Lower leg skin (tissue), 3 donors: Measurements from ENCODE around the gene BAZ1A.

ENCODE experiments used
- POLR2A ChIP-seq, 2 donors: fragments of 450-650 bp; IDR thresholded peaks; one replicate each; pipeline ENCODE4 v1.6.1; 2016 to 2017; ENCODE audit warnings: antibody characterized with exemption in 2 of 2, mild to moderate bottlenecking in 1 of 2, moderate library complexity in 1 of 2
- TF ChIP-seq, protein P1 (sequence below), 3 donors: fragments of 450-650 bp; IDR thresholded peaks; one replicate each; pipeline ENCODE4 v1.5.1; 2016; ENCODE audit warnings: antibody characterized with exemption in 3 of 3, mild to moderate bottlenecking in 3 of 3, moderate library complexity in 2 of 3

DNA sequence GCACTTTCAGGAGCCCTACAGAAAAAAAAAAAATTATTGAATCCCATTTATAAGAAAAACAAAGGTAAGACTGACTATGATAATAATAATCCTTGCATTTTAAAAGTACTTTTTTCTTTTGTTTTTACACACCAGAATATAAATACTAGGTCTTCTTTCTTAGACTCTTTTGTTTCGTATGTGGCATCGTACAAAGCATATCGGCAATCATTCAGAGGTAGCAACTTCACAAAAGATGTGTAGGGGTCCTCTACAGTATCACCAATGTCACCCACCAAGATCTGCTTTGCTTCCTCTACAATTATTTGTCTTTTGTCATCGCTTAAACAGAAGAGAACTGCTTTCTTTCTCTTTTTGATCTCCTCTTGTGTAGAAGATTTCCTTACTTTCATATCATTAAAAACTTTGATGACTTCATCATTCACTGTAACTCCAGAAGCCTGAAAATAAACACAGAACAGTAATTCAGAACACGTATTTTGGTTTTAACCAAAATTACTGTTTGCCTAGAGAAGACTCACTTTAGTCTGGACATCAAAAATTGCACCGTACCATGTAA lies 162.0 kb downstream of the BAZ1A start:
- TF ChIP-seq POLR2A (IDR thresholded peaks at IDR 0.05), result no peak
- TF ChIP-seq, protein P1, sequence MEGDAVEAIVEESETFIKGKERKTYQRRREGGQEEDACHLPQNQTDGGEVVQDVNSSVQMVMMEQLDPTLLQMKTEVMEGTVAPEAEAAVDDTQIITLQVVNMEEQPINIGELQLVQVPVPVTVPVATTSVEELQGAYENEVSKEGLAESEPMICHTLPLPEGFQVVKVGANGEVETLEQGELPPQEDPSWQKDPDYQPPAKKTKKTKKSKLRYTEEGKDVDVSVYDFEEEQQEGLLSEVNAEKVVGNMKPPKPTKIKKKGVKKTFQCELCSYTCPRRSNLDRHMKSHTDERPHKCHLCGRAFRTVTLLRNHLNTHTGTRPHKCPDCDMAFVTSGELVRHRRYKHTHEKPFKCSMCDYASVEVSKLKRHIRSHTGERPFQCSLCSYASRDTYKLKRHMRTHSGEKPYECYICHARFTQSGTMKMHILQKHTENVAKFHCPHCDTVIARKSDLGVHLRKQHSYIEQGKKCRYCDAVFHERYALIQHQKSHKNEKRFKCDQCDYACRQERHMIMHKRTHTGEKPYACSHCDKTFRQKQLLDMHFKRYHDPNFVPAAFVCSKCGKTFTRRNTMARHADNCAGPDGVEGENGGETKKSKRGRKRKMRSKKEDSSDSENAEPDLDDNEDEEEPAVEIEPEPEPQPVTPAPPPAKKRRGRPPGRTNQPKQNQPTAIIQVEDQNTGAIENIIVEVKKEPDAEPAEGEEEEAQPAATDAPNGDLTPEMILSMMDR (IDR thresholded peaks at IDR 0.05), result no peak
